Tibial artery (tissue), 4 donors: ENCODE measurements around the gene GALNT7.

Experiments
- DNase-seq, 2 donors: peaks; one replicate each; pipeline ENCODE4 v3.0.0-alpha.2; 2019
- H3K27ac ChIP-seq, 2 donors: fragments of 200-600 bp; sonication (generic) in 1 of 2; 1 replicate in 1 of 2; 2 replicates in 1 of 2; pipeline ENCODE4 v1.5.1; 2018 to 2019; ENCODE audit warnings: mild to moderate bottlenecking in 1 of 2
- H3K27me3 ChIP-seq, 2 donors: fragments of 200-600 bp; sonication (generic) in 1 of 2; one replicate each; pipeline versions ENCODE4 v1.5.1 to v1.6.0; 2016 to 2019
- H3K36me3 ChIP-seq, 3 donors: fragments of 200-600 bp; sonication (generic) in 2 of 3; one replicate each; pipeline ENCODE4 v1.5.1; 2016 to 2019; ENCODE audit warnings: mild to moderate bottlenecking in 2 of 3
- H3K4me1 ChIP-seq, 4 donors: fragments of 200-600 bp; sonication (generic) in 2 of 4; 1 replicate in 3 of 4; 2 replicates in 1 of 4; pipeline ENCODE4 v1.5.1; 2016 to 2019
- H3K4me3 ChIP-seq, 2 donors: fragments of 200-600 bp; sonication (generic) in 1 of 2; 1 replicate in 1 of 2; 2 replicates in 1 of 2; pipeline ENCODE4 v1.5.1; 2018 to 2019; ENCODE audit warnings: mild to moderate bottlenecking in 2 of 2
- H3K9me3 ChIP-seq, 3 donors: fragments of 200-600 bp; sonication (generic) in 1 of 3; one replicate each; pipeline ENCODE4 v1.5.1; 2016 to 2019
- CTCF ChIP-seq, 2 experiments: fragments of 200-600 bp in 1 of 2; fragments of 450-650 bp in 1 of 2; IDR thresholded peaks; one replicate each; pipeline ENCODE4 v1.5.1; 2017 to 2019; ENCODE audit warnings: antibody characterized with exemption in 2 of 2, mild to moderate bottlenecking in 1 of 2, moderate library complexity in 1 of 2
- intact Hi-C: fragments of 100-400 bp; cut with DNase I; formaldehyde crosslinking; loops from one replicate; pipeline ENCODE4 v1.15.0; 2023; ENCODE audit warnings: low total_unique reads

GALNT7 gene

GRCh38 chr4:173243917-173244658 is 75.5 kb downstream of the GALNT7 start:
- Histone ChIP-seq H3K27me3 (no peaks in the 10 kb centered on the region), H3K4me1 (no peaks in the 10 kb centered on the region), H3K27ac (no peak overlapping the region), H3K9me3 (no peaks in the 10 kb centered on the region), H3K36me3 (peaks cover 0 to 6% (median 0%) of the 10 kb centered on the region in 3 donors), H3K4me3 (no peak overlapping the region)
- DNase-seq = no peak
- no peak for TF ChIP-seq CTCF (IDR thresholded peaks at IDR 0.05)
- intact Hi-C loops = no loop called here

- Histone ChIP-seq H3K27me3 (no peaks in the 10 kb centered on the region), H3K4me3 (no peak overlapping the region), H3K4me1 (no peaks in the 10 kb centered on the region), H3K36me3 (peaks cover 0 to 6% (median 0%) of the 10 kb centered on the region in 3 donors), H3K27ac (no peak overlapping the region), H3K9me3 (no peaks in the 10 kb centered on the region)
- no peak for DNase-seq
- no peak for TF ChIP-seq CTCF (IDR thresholded peaks at IDR 0.05)
- intact Hi-C loops = loop anchor here (1.0 kb wide), 1 partner anchor 23 kb away; no protein-coding TSS in a partner anchor
These were observed 77.3 kb downstream of the GALNT7 start for GRCh38 chr4:173245952-173246351.

DNA sequence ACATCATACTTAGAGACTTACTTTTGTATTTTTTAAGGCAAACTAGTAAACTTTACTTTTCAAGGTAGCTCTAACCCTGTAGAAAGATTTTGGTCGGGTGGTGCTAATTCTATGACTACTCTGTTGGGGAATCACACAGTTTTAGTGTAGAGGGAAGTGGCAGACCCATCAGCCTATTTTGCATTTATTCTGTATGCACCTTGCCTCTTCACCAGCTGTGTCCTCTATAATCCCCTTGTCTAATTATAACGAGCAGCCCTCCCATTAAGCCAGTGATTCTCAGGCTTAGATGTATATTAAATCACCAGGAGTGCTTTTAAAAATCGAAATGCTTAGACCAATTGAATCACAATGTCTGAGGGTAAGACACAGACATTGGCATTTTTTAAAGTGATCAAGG is 78.1 kb downstream of the GALNT7 start:
- no peak overlapping the region for H3K4me3 ChIP-seq
- no peaks in the 10 kb centered on the region for H3K9me3 ChIP-seq
- no peak overlapping the region for H3K27ac ChIP-seq
- intact Hi-C loops = no loop called here
- DNase-seq = no peak
- no peak for TF ChIP-seq CTCF (IDR thresholded peaks at IDR 0.05)
- H3K4me1 ChIP-seq = peaks cover 0 to 3% (median under 1%) of the 10 kb centered on the region in 4 donors
- H3K36me3 ChIP-seq = peaks cover 0 to 6% (median 0%) of the 10 kb centered on the region in 3 donors
- H3K27me3 ChIP-seq = no peaks in the 10 kb centered on the region

GRCh38 chr4:173247321-173247720 is 78.7 kb downstream of the GALNT7 start:
- Histone ChIP-seq H3K36me3 (peaks cover 0 to 6% (median 0%) of the 10 kb centered on the region in 3 donors), H3K27ac (no peak overlapping the region), H3K27me3 (no peaks in the 10 kb centered on the region), H3K4me1 (peaks cover 0 to 8% (median 6%) of the 10 kb centered on the region in 4 donors), H3K9me3 (no peaks in the 10 kb centered on the region), H3K4me3 (no peak overlapping the region)
- DNase-seq = no peak
- TF ChIP-seq CTCF (IDR thresholded peaks at IDR 0.05) = no peak
- intact Hi-C loops = no loop called here

DNA sequence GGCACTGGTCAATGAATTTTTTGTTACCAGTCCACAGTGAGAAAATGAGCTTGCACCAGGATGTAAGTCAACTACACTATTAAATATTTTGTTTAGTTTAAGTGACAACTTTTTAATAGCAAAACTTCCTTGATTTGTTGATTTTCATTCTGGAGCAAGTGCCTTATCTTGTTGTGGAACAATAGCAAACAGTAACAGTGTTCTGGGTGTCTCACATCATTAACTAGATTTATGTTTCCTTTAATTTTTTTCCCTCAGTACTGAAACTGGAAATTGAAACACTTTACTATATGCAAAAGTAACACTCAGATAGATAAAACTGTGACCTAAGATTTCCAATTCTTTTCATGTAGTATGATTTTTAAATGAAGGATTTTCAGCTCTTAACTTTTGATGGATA is 80.1 kb downstream of the GALNT7 start:
- peaks cover 0 to 14% (median 8%) of the 10 kb centered on the region in 4 donors for H3K4me1 ChIP-seq
- H3K4me3 ChIP-seq = no peak overlapping the region
- peaks cover 0 to 6% (median 0%) of the 10 kb centered on the region in 3 donors for H3K36me3 ChIP-seq
- no peak for TF ChIP-seq CTCF (IDR thresholded peaks at IDR 0.05)
- H3K9me3 ChIP-seq = no peaks in the 10 kb centered on the region
- DNase-seq = no peak
- intact Hi-C loops = no loop called here
- H3K27me3 ChIP-seq = no peaks in the 10 kb centered on the region
- no peak overlapping the region for H3K27ac ChIP-seq
